ENCODE results near the gene HNRNPF. TPM values are rescaled to one million over a fixed set of nuclear protein-coding genes. Genes with fewer than 3 reads are reported as not detected.
"Not testable (repeated sequence)": the region's sequence is repeated elsewhere in the genome, so short reads cannot be mapped to it uniquely, and the experiment has no call there.

HNRNPF gene, protein sequence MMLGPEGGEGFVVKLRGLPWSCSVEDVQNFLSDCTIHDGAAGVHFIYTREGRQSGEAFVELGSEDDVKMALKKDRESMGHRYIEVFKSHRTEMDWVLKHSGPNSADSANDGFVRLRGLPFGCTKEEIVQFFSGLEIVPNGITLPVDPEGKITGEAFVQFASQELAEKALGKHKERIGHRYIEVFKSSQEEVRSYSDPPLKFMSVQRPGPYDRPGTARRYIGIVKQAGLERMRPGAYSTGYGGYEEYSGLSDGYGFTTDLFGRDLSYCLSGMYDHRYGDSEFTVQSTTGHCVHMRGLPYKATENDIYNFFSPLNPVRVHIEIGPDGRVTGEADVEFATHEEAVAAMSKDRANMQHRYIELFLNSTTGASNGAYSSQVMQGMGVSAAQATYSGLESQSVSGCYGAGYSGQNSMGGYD
- polyA plus RNA-seq (2013): 146 TPM

DNA sequence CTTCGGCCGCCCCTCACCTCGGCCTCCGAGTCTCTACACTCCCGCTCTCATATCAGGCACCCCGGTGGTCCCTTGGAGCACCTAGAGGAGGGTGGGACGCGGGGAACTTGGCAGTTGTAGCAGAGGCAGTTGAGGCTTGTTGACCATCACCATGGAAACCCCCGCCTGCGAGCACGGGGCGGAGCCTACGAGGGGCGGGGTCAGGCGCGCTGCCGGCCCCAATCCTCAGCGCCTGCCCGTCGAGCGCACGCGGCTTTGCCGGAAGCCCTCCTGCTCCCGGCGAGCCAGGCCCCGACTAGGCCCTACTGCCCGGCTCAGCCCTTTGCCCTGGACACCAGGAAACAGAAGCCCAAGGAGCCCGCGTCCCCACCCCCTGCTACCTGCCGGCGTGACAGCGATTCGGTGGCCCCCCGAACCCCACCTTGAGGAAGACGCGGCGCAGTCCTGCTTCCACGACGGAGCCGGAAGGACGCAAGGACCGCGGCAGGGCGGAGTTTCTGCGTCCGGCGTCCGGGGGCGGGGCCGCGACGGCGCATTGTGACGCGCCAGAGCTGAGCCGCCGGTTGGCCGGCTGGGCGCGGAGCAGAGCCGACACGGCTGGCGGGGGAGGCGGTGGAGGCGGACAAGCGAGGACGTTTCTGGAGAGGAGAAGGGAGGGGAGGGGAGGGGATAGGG, at the start of gene HNRNPF:
HNRNPF (minus strand) TSS at position 477 of the 675 bp plus-strand sequence. CDS start 21,302 bp downstream, outside the sequence.
- under 1% methylated on average over 30 of the region's 68 CpGs for WGBS (ENCODE audit: insufficient coverage)
- Histone ChIP-seq H3K9me3 (ENCODE audit: control extremely low read depth in 1 of 5, control insufficient read depth in 4 of 5, insufficient read depth in 2 of 5, low read depth in 1 of 5, low read length in 4 of 5) (no peaks in the 10 kb centered on the region), H3K27ac (ENCODE audit: insufficient read depth in 1 of 2, low read depth in 1 of 2, low read length in 2 of 2, poor library complexity in 1 of 2, severe bottlenecking in 2 of 2) (peak within 1 kb of the TSS; percentile 98 to 99), H3K36me3 (ENCODE audit: control insufficient read depth in 4 of 4, insufficient read depth in 4 of 4, low read length in 3 of 4) (no peaks in the 10 kb centered on the region), H3K4me3 (ENCODE audit: control insufficient read depth in 1 of 7, extremely low read depth in 1 of 7, insufficient read depth in 4 of 7, low read depth in 2 of 7, low read length in 6 of 7) (peak within 1 kb of the TSS; percentile 77 to 92 (median 85)), H3K4me1 (ENCODE audit: control extremely low read depth in 1 of 4, control insufficient read depth in 4 of 4, insufficient read depth in 4 of 4, low read length in 3 of 4) (peaks cover 7 to 50% (median 39%) of the 10 kb centered on the region in 4 experiments), H3K27me3 (replicated peaks in 2 of 5; ENCODE audit: control insufficient read depth in 4 of 5, insufficient read depth in 5 of 5, low read length in 4 of 5) (no peaks in the 10 kb centered on the region)
- DNase-seq: peak; percentile 94 to 97 (median 97)
- POLR2A ChIA-PET: interaction anchor here (1.0 to 3.6 kb wide), 3 partner anchors 11 to 51 kb away, joined by 4 to 32 read pairs (median 4); partner anchors contain the start of gene ZNF487
- CTCF ChIA-PET: interaction anchor here (0.7 to 1.8 kb wide), 3 partner anchors 27 to 205 kb away, joined by 3 to 10 read pairs (median 6); partner anchors contain the start of gene ZNF487

DNA sequence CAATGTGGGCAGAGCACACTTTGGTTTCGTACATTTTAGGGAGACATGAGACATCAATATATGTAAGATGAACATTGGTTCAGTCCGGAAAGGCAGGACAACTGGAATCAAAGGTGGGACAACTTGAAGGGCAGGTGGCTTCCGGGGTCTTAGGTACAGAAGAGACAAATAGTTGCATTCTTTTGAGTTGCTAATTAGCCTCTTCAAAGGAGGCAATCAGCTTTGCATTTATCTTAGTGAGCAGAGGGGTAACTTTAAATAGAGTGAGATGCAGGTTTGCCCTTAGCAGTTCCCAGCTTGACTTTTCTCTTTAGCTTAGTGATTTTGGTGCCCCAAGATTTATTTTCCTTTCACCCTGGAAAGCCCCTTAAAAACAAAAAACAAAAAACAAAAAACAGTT, 49.2 kb upstream of the HNRNPF start:
- Histone ChIP-seq H3K36me3 (ENCODE audit: control insufficient read depth in 4 of 4, insufficient read depth in 4 of 4, low read length in 3 of 4) (no peaks in the 10 kb centered on the region), H3K9me3 (ENCODE audit: control extremely low read depth in 1 of 5, control insufficient read depth in 4 of 5, insufficient read depth in 2 of 5, low read depth in 1 of 5, low read length in 4 of 5) (no peaks in the 10 kb centered on the region), H3K4me3 (ENCODE audit: control insufficient read depth in 1 of 7, extremely low read depth in 1 of 7, insufficient read depth in 4 of 7, low read depth in 2 of 7, low read length in 6 of 7) (no peak overlapping the region), H3K27ac (ENCODE audit: insufficient read depth in 1 of 2, low read depth in 1 of 2, low read length in 2 of 2, poor library complexity in 1 of 2, severe bottlenecking in 2 of 2) (no peak overlapping the region), H3K27me3 (replicated peaks in 2 of 5; ENCODE audit: control insufficient read depth in 4 of 5, insufficient read depth in 5 of 5, low read length in 4 of 5) (no peaks in the 10 kb centered on the region), H3K4me1 (ENCODE audit: control extremely low read depth in 1 of 4, control insufficient read depth in 4 of 4, insufficient read depth in 4 of 4, low read length in 3 of 4) (peaks cover 9 to 28% (median 20%) of the 10 kb centered on the region in 4 experiments)
- 97% methylated on average over 3 of the region's 3 CpGs for WGBS (ENCODE audit: insufficient coverage)
- DNase-seq: no peak
- CTCF ChIA-PET: interaction anchor here (0.6 to 1.8 kb wide), 5 partner anchors 22 to 256 kb away, joined by 3 to 7 read pairs (median 3); partner anchors contain the start of gene ZNF487
- POLR2A ChIA-PET: no interaction called here

DNA sequence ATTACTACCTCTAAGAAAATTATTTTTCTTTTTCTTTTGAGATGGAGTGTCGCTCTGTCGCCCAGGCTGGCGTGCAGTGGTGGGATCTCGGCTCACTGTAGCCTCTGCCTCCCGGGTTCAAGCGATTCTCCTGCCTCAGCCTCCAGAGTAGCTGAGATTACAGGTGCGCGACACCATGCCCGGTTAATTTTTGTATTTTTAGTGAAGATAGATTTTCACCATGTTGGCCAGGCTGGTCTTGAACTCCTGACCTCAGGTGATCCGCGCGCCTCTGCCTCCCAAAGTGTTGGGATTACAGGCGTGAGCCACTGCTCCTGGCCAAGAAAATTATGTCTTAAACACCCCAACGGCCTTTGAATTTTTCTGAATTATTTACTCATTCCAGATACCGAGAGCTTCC, 47.6 kb upstream of the HNRNPF start:
- CTCF ChIA-PET: interaction anchor here (0.6 kb wide), 1 partner anchor 1279 kb away, joined by 3 read pairs; no protein-coding TSS in a partner anchor
- H3K9me3 ChIP-seq (ENCODE audit: control extremely low read depth in 1 of 5, control insufficient read depth in 4 of 5, insufficient read depth in 2 of 5, low read depth in 1 of 5, low read length in 4 of 5); DNase-seq; H3K27me3 ChIP-seq (replicated peaks in 2 of 5; ENCODE audit: control insufficient read depth in 4 of 5, insufficient read depth in 5 of 5, low read length in 4 of 5); POLR2A ChIA-PET; H3K36me3 ChIP-seq (ENCODE audit: control insufficient read depth in 4 of 4, insufficient read depth in 4 of 4, low read length in 3 of 4): not testable (repeated sequence)
- WGBS (ENCODE audit: insufficient coverage): 99% methylated on average over 6 of the region's 15 CpGs
- Histone ChIP-seq H3K27ac (ENCODE audit: insufficient read depth in 1 of 2, low read depth in 1 of 2, low read length in 2 of 2, poor library complexity in 1 of 2, severe bottlenecking in 2 of 2) (peak overlapping the region; percentile 8 to 83), H3K4me1 (ENCODE audit: control extremely low read depth in 1 of 4, control insufficient read depth in 4 of 4, insufficient read depth in 4 of 4, low read length in 3 of 4) (peaks cover 20 to 45% (median 35%) of the 10 kb centered on the region in 4 experiments), H3K4me3 (ENCODE audit: control insufficient read depth in 1 of 7, extremely low read depth in 1 of 7, insufficient read depth in 4 of 7, low read depth in 2 of 7, low read length in 6 of 7) (peak overlapping the region in 3 of 7 experiments; percentile 62 to 86 (median 77))

DNA sequence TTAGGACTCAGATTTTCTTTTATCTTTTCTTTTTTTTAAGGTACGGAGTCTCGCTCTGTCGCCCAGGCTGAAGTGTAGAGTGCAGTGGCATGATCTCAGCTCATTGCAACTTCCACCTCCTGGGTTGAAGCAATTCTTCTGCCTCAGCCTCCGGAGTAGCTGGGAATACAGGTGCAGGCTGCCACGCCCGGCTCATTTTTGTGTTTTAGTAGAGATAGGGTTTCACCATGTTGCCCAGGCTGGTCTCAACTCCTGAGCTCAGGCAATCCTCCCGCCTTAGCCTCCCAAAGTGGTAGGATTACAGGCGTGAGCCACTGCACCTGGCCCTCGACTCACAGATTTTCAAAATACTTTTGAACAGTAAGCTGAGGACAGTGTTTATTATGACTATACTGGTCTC, 45.0 kb upstream of the HNRNPF start:
- H3K27me3 ChIP-seq (replicated peaks in 2 of 5; ENCODE audit: control insufficient read depth in 4 of 5, insufficient read depth in 5 of 5, low read length in 4 of 5); H3K36me3 ChIP-seq (ENCODE audit: control insufficient read depth in 4 of 4, insufficient read depth in 4 of 4, low read length in 3 of 4); H3K9me3 ChIP-seq (ENCODE audit: control extremely low read depth in 1 of 5, control insufficient read depth in 4 of 5, insufficient read depth in 2 of 5, low read depth in 1 of 5, low read length in 4 of 5); DNase-seq; H3K27ac ChIP-seq (ENCODE audit: insufficient read depth in 1 of 2, low read depth in 1 of 2, low read length in 2 of 2, poor library complexity in 1 of 2, severe bottlenecking in 2 of 2): not testable (repeated sequence)
- ChIA-PET CTCF (interaction anchor here (1.1 to 1.4 kb wide), 2 partner anchors 11 to 17 kb away, joined by 3 read pairs; partner anchors contain the start of gene ZNF487), POLR2A (interaction anchor here (0.8 kb wide), 1 partner anchor 17 kb away, joined by 3 read pairs; no protein-coding TSS in a partner anchor)
- whole genome bisulfite sequencing (ENCODE audit: insufficient coverage): 100% methylated on average over 3 of the region's 9 CpGs
- H3K4me3 ChIP-seq (ENCODE audit: control insufficient read depth in 1 of 7, extremely low read depth in 1 of 7, insufficient read depth in 4 of 7, low read depth in 2 of 7, low read length in 6 of 7): peak overlapping the region in 1 of 7 experiments; percentile 79
- H3K4me1 ChIP-seq (ENCODE audit: control extremely low read depth in 1 of 4, control insufficient read depth in 4 of 4, insufficient read depth in 4 of 4, low read length in 3 of 4): peaks cover 20 to 45% (median 35%) of the 10 kb centered on the region in 4 experiments

DNA sequence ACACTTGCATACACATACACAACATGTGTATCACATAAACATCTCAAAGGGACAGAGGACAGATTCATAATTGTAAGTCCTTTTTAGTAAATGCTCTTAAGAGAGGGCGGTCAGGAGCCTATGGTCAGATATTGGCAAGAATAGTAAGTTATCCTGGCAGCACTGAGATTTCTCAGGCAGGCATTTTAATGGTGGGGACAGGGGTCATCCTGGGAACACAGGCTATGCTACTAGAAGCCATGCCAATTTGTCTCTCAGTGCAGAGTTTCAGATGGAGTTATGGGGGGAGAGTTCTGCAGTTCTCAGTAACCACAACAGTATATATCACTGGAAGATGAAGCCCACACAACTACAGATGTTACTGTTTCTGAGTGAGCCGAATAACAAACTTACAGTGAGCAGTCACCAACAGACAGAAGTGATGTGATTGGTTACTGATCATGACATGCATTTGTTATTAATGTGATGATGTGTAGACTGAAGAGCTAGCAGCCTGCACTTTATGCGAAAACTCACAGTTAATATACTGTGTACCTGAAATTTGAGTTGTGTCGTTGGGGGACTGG, 44.4 kb upstream of the HNRNPF start:
- 86% methylated on average over 3 of the region's 4 CpGs for WGBS (ENCODE audit: insufficient coverage)
- Histone ChIP-seq H3K27me3 (replicated peaks in 2 of 5; ENCODE audit: control insufficient read depth in 4 of 5, insufficient read depth in 5 of 5, low read length in 4 of 5) (no peaks in the 10 kb centered on the region), H3K36me3 (ENCODE audit: control insufficient read depth in 4 of 4, insufficient read depth in 4 of 4, low read length in 3 of 4) (no peaks in the 10 kb centered on the region), H3K4me3 (ENCODE audit: control insufficient read depth in 1 of 7, extremely low read depth in 1 of 7, insufficient read depth in 4 of 7, low read depth in 2 of 7, low read length in 6 of 7) (no peak overlapping the region), H3K4me1 (ENCODE audit: control extremely low read depth in 1 of 4, control insufficient read depth in 4 of 4, insufficient read depth in 4 of 4, low read length in 3 of 4) (peaks cover 20 to 45% (median 35%) of the 10 kb centered on the region in 4 experiments), H3K27ac (ENCODE audit: insufficient read depth in 1 of 2, low read depth in 1 of 2, low read length in 2 of 2, poor library complexity in 1 of 2, severe bottlenecking in 2 of 2) (no peak overlapping the region), H3K9me3 (ENCODE audit: control extremely low read depth in 1 of 5, control insufficient read depth in 4 of 5, insufficient read depth in 2 of 5, low read depth in 1 of 5, low read length in 4 of 5) (no peaks in the 10 kb centered on the region)
- ChIA-PET CTCF (interaction anchor here (1.1 to 1.6 kb wide), 3 partner anchors 11 to 34 kb away, joined by 3 to 4 read pairs (median 3); partner anchors contain the start of gene ZNF487), POLR2A (interaction anchor here (0.8 kb wide), 1 partner anchor 16 kb away, joined by 3 read pairs; no protein-coding TSS in a partner anchor)
- peak in 2 of 3 donors; percentile 45 to 54 for DNase-seq

DNA sequence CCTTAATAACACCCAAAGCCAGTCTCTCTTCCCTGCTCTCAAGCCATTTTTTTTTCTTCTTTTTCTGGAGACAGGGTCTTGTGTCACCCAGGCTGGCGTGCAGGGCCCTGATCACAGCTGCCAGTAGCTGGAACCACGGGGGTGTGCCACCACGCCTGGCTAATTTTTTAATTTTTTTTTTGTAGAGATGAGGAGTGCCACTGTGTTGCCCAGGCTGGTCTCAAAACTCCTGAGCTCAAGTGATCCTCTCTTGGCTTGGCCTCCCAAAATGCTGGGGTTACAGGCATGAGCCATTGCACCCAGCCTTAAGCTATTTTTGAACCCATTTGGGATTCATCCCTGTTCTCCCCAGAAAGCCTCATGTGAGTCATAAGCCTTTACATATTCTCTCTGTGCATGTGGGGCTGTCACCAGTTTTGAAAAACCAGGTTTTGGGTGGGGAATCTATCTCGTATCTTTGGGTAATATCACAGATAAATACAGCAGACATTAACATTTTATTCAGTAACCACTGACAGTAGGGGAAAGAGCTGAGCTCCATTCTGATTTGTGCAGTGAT, 43.4 kb upstream of the HNRNPF start:
- ChIA-PET CTCF (interaction anchor here (0.6 to 1.6 kb wide), 5 partner anchors 16 to 51 kb away, joined by 3 to 5 read pairs (median 4); partner anchors contain the start of gene ZNF487), POLR2A (no interaction called here)
- Histone ChIP-seq H3K27ac (ENCODE audit: insufficient read depth in 1 of 2, low read depth in 1 of 2, low read length in 2 of 2, poor library complexity in 1 of 2, severe bottlenecking in 2 of 2) (peak overlapping the region; percentile 3 to 39), H3K27me3 (replicated peaks in 2 of 5; ENCODE audit: control insufficient read depth in 4 of 5, insufficient read depth in 5 of 5, low read length in 4 of 5) (no peaks in the 10 kb centered on the region), H3K9me3 (ENCODE audit: control extremely low read depth in 1 of 5, control insufficient read depth in 4 of 5, insufficient read depth in 2 of 5, low read depth in 1 of 5, low read length in 4 of 5) (no peaks in the 10 kb centered on the region), H3K4me3 (ENCODE audit: control insufficient read depth in 1 of 7, extremely low read depth in 1 of 7, insufficient read depth in 4 of 7, low read depth in 2 of 7, low read length in 6 of 7) (peak overlapping the region in 3 of 7 experiments; percentile 15 to 57 (median 55)), H3K36me3 (ENCODE audit: control insufficient read depth in 4 of 4, insufficient read depth in 4 of 4, low read length in 3 of 4) (no peaks in the 10 kb centered on the region), H3K4me1 (ENCODE audit: control extremely low read depth in 1 of 4, control insufficient read depth in 4 of 4, insufficient read depth in 4 of 4, low read length in 3 of 4) (peaks cover 20 to 45% (median 35%) of the 10 kb centered on the region in 4 experiments)
- WGBS (ENCODE audit: insufficient coverage): no CpG with 5 or more reads among the region's 4 CpGs
- no peak for DNase-seq

Measured in common myeloid progenitor, CD34-positive (primary cell).